GM12878 (cell line): ENCODE data around the gene EPHA2. TPM values are rescaled to one million over a fixed set of nuclear protein-coding genes. Genes with fewer than 3 reads are reported as not detected.

Source experiments
- ATAC-seq: fragments of 200-7000 bp; cut with Tn5 transposase; 3 replicates; pipeline ENCODE4 v1.9.1; 2020; ENCODE audit warnings: mild to moderate bottlenecking, moderate library complexity
- BruUV-seq: library from RNA; stranded (reverse); fragments of 400-500 nt; replicated peaks from 2 replicates; lab custom pipeline; 2021; lab: Mats Ljungman, UMichigan
- CTCF ChIA-PET: fragments of 300-600 bp; sonication (Branson Sonifier 250); formaldehyde crosslinking; extraction: SDS; loops from one replicate; lab custom pipeline; 2021; ENCODE audit warnings: inconsistent platforms; lab: Yijun Ruan, JAX
- POLR2A ChIA-PET: fragments of 350-600 bp; formaldehyde crosslinking; extraction: SDS; loops from one replicate; lab custom pipeline; 2021; ENCODE audit warnings: inconsistent platforms; lab: Charles Lee
- RAD21 ChIA-PET: fragments of 300-600 bp; sonication (Branson Sonifier 250); formaldehyde crosslinking; loops from one replicate; lab custom pipeline; 2023; ENCODE audit warnings: antibody characterized with exemption; ENCODE audit not compliant: unreplicated experiment; lab: Charles Lee
- SMC1A ChIA-PET: fragments of 300-600 bp; sonication (Branson Sonifier 250); formaldehyde crosslinking; loops from one replicate; lab custom pipeline; 2023; ENCODE audit not compliant: unreplicated experiment, uncharacterized antibody; lab: Charles Lee
- DNase-seq: peaks from one replicate; pipeline ENCODE4 v3.0.0-alpha.2; 2011; ENCODE audit warnings: low read depth, low spot score
- FAIRE-seq: peaks from 3 replicates; lab custom pipeline; 2011; peaks lifted over from hg19 to GRCh38; lab: Jason Lieb, UNC
- H2AFZ ChIP-seq: 2 replicates; pipeline ENCODE4 v1.6.0; 2011; ENCODE audit warnings: low read depth, low read length, control low read depth; ENCODE audit not compliant: control insufficient read depth
- H3K27ac ChIP-seq: 2 replicates; pipeline ENCODE4 v1.5.1; 2011; ENCODE audit warnings: control low read depth; ENCODE audit not compliant: control insufficient read depth, insufficient read depth
- H3K27me3 ChIP-seq, 2 experiments: replicated peaks in 1 of 2; 2 replicates each; pipeline versions ENCODE4 v1.6.0 to v1.6.1; 2011; ENCODE audit warnings: low read length in 1 of 2; ENCODE audit not compliant: control insufficient read depth in 2 of 2, insufficient read depth in 2 of 2
- H3K36me3 ChIP-seq, 2 experiments: 2 replicates each; pipeline ENCODE4 v1.5.1; 2011; ENCODE audit warnings: low read length in 1 of 2; ENCODE audit not compliant: control insufficient read depth in 2 of 2, insufficient read depth in 2 of 2
- H3K4me1 ChIP-seq: 2 replicates; pipeline ENCODE4 v1.6.1; 2011; ENCODE audit warnings: mild to moderate bottlenecking, low read length, moderate library complexity, mixed read lengths; ENCODE audit not compliant: control insufficient read depth, insufficient read depth
- H3K4me2 ChIP-seq: 2 replicates; pipeline ENCODE4 v1.6.0; 2011; ENCODE audit warnings: control low read depth; ENCODE audit not compliant: control insufficient read depth, insufficient read depth
- H3K4me3 ChIP-seq: fragments of 200-600 bp; sonication (generic); 2 replicates; pipeline ENCODE4 v1.5.1; 2016
- H3K79me2 ChIP-seq: 2 replicates; pipeline ENCODE4 v1.6.0; 2011; ENCODE audit warnings: low read length; ENCODE audit not compliant: control insufficient read depth, insufficient read depth
- H3K9ac ChIP-seq: 2 replicates; pipeline ENCODE4 v1.8.0; 2011; ENCODE audit warnings: low read length, control low read depth, mixed read lengths; ENCODE audit not compliant: control insufficient read depth, insufficient read depth
- H3K9me3 ChIP-seq: replicated peaks from 3 replicates; pipeline ENCODE4 v1.5.1; 2011; ENCODE audit warnings: mild to moderate bottlenecking, low read length; ENCODE audit not compliant: control insufficient read depth, insufficient read depth
- H4K20me1 ChIP-seq: 2 replicates; pipeline ENCODE4 v1.6.0; 2011; ENCODE audit not compliant: control insufficient read depth, insufficient read depth
- BCL3 ChIP-seq: IDR thresholded peaks from 2 replicates; pipeline ENCODE4 v1.6.1; 2011; ENCODE audit warnings: borderline replicate concordance, low read depth, mild to moderate bottlenecking, moderate library complexity, low read length; ENCODE audit not compliant: insufficient read depth, poor library complexity, severe bottlenecking
- CEBPB ChIP-seq, 2 experiments: fragments of 150-350 bp in 1 of 2; IDR thresholded peaks; 2 replicates each; pipeline ENCODE4 v1.6.1; 2012 to 2014; ENCODE audit warnings: low read depth in 2 of 2, low read length in 2 of 2, borderline replicate concordance in 1 of 2, inconsistent platforms in 1 of 2
- CREB1 ChIP-seq: IDR thresholded peaks from 2 replicates; pipeline ENCODE4 v1.6.1; 2012; ENCODE audit warnings: low read depth, mild to moderate bottlenecking, inconsistent platforms
- FOS ChIP-seq: IDR thresholded peaks from 3 replicates; pipeline ENCODE4 v1.6.1; 2011; ENCODE audit warnings: borderline replicate concordance; ENCODE audit not compliant: insufficient read length; ENCODE audit errors: extremely low read depth
- HDAC2 ChIP-seq: fragments of 200-600 bp; sonication (generic); IDR thresholded peaks from 2 replicates; pipeline ENCODE4 v1.6.1; 2017
- LARP7 ChIP-seq: fragments of 450-650 bp; IDR thresholded peaks from 2 replicates; pipeline ENCODE4 v1.6.1; 2017; ENCODE audit warnings: mild to moderate bottlenecking
- MTA2 ChIP-seq: fragments of 450-650 bp; IDR thresholded peaks from 2 replicates; pipeline ENCODE4 v1.6.1; 2016; ENCODE audit warnings: low read depth, mild to moderate bottlenecking, moderate library complexity
- MTA3 ChIP-seq: IDR thresholded peaks from 2 replicates; pipeline ENCODE4 v1.6.1; 2012; ENCODE audit warnings: low read length, inconsistent platforms, borderline replicate concordance
- PBX3 ChIP-seq: IDR thresholded peaks from 2 replicates; pipeline ENCODE4 v1.6.1; 2011; ENCODE audit warnings: mild to moderate bottlenecking, low read depth, low read length, moderate library complexity; ENCODE audit not compliant: insufficient replicate concordance
- RCOR1 ChIP-seq: conservative IDR thresholded peaks from 2 replicates; pipeline ENCODE4 v1.6.1; 2012; ENCODE audit warnings: low read depth, low read length, improper control_type of control experiment
- SMAD1 ChIP-seq: fragments of 450-650 bp; IDR thresholded peaks from 2 replicates; pipeline ENCODE4 v1.6.1; 2018; ENCODE audit warnings: mild to moderate bottlenecking, low read depth; ENCODE audit not compliant: partially characterized antibody
- SUZ12 ChIP-seq: fragments of 200-600 bp; sonication (generic); IDR thresholded peaks from one replicate; pipeline ENCODE4 v1.6.1; 2018; ENCODE audit warnings: antibody characterized with exemption, mild to moderate bottlenecking; ENCODE audit not compliant: unreplicated experiment
- TBL1XR1 ChIP-seq: IDR thresholded peaks from 2 replicates; pipeline ENCODE4 v1.6.1; 2012; ENCODE audit warnings: low read depth, low read length, improper control_type of control experiment
- TCF7 ChIP-seq: IDR thresholded peaks from 2 replicates; pipeline ENCODE4 v1.6.1; 2014; ENCODE audit warnings: antibody characterized with exemption, borderline replicate concordance
- ZBTB4 ChIP-seq: fragments of 450-650 bp; formaldehyde crosslinking; IDR thresholded peaks from 2 replicates; pipeline ENCODE4 v1.4.0; 2022; ENCODE audit warnings: mild to moderate bottlenecking, moderate library complexity
- ZNF207 ChIP-seq: fragments of 450-650 bp; IDR thresholded peaks from 2 replicates; pipeline ENCODE4 v1.6.1; 2014; ENCODE audit warnings: antibody characterized with exemption, mild to moderate bottlenecking, borderline replicate concordance
- ZNF384 ChIP-seq: IDR thresholded peaks from 2 replicates; pipeline ENCODE4 v1.6.1; 2012; ENCODE audit warnings: low read depth, mild to moderate bottlenecking, low read length, improper control_type of control experiment, borderline replicate concordance
- ZSCAN29 ChIP-seq: fragments of 450-650 bp; IDR thresholded peaks from 2 replicates; pipeline ENCODE4 v1.6.1; 2017; ENCODE audit warnings: mild to moderate bottlenecking, moderate library complexity
- ZZZ3 ChIP-seq: IDR thresholded peaks from 2 replicates; pipeline ENCODE4 v1.6.1; 2011; ENCODE audit warnings: low read depth; ENCODE audit not compliant: control insufficient read depth, insufficient read length
- WGBS: methylation state at CpG from one replicate; pipeline ENCODE4 v1.1.6; 2016; ENCODE audit warnings: low lambda C conversion rate; ENCODE audit not compliant: insufficient replicate concordance, insufficient coverage; ENCODE audit errors: missing lambda C conversion rate; 5-methylcytosine and 5-hydroxymethylcytosine counted together
- in situ Hi-C: fragments of 300-500 bp; cut with MboI; formaldehyde crosslinking; loops from 9 replicates; pipeline ENCODE4 v1.14.3; 2018; ENCODE audit warnings: mixed read lengths
- intact Hi-C: fragments of 100-400 bp; cut with micrococcal nuclease; formaldehyde crosslinking; loops from one replicate; pipeline ENCODE4 v1.14.2; 2022; ENCODE audit not compliant: unreplicated experiment
- polyA plus RNA-seq, 11 experiments: library from polyadenylated mRNA; depleted of rRNA in 4 of 11; unstranded in 6 of 11; stranded (reverse) in 5 of 11; fragments of >200 nt; fragmentation: Nextera tagmentation in 4 of 11; fragmentation: Illumina TruSeq in 1 of 11; extraction: Ambion mirVana in 4 of 11; extraction: Trizol in 1 of 11; gene quantifications; 1 replicate in 1 of 11; 2 replicates in 10 of 11; pipeline versions ENCODE4 v1.2.1 to v1.2.3, GENCODE V29; 2011 to 2016; ENCODE audit warnings: inconsistent platforms in 2 of 11, missing spikeins in 2 of 11, low read depth in 1 of 11
- total RNA-seq, 4 experiments: library from RNA; depleted of rRNA in 3 of 4; stranded (reverse); fragments of >200 nt in 3 of 4; fragmentation: Illumina TruSeq in 1 of 4; extraction: Trizol in 1 of 4; gene quantifications; 2 replicates each; pipeline versions ENCODE4 v1.2.1 to v1.2.3, GENCODE V29; 2013 to 2021

The EPHA2 gene
- total and polyA plus RNA-seq, 10 of the 15 experiments (the other 5 are each of a cell fraction or from before 2014, with no cell fraction given) = 0.04 to 0.51 (median 0.23) TPM; not detected in 2

GRCh38 chr1:16204216-16204615 is 48.3 kb upstream of the EPHA2 start:
- in situ Hi-C loops (no loop called here), intact Hi-C loops (no loop called here)
- no peak overlapping the region for H3K27ac ChIP-seq
- H3K4me1 ChIP-seq = peaks cover 4% of the 10 kb centered on the region; the same call in 1 of the 2 replicates
- CTCF ChIA-PET = interaction anchor here (0.9 to 3.4 kb wide), 8 partner anchors 8 to 165 kb away, joined by 3 to 18 read pairs (median 4); partner anchors contain the start of gene ARHGEF19
- ATAC-seq (no peak), DNase-seq (no peak), FAIRE-seq (no peak)
- H3K9me3 ChIP-seq = no peaks in the 10 kb centered on the region
- 83% methylated on average over 2 of the region's 2 CpGs for WGBS
- no peaks in the 10 kb centered on the region for H3K79me2 ChIP-seq
- no TSS peak for BruUV-seq
- H3K4me3 ChIP-seq = no peak overlapping the region
- SMC1A ChIA-PET = interaction anchor here (0.5 to 0.6 kb wide), 2 partner anchors 18 to 90 kb away, joined by 3 read pairs; no protein-coding TSS in a partner anchor
- no peaks in the 10 kb centered on the region for H4K20me1 ChIP-seq
- H3K36me3 ChIP-seq = no peaks in the 10 kb centered on the region
- no peak overlapping the region for H3K4me2 ChIP-seq
- H2AFZ ChIP-seq = no peak overlapping the region
- RAD21 ChIA-PET = no interaction called here
- TF ChIP-seq ZZZ3 = no peak
- no peak for TF ChIP-seq CREB1
- TF ChIP-seq TBL1XR1 = no peak
- TF ChIP-seq HDAC2 = no peak
- no peak for TF ChIP-seq CEBPB (IDR thresholded peaks at IDR 0.05; ENCODE audit: borderline replicate concordance in 1 of 2, low read depth in 2 of 2, low read length in 2 of 2)
- no peak for TF ChIP-seq FOS
- no peak for TF ChIP-seq MTA3
- TF ChIP-seq SMAD1 = no peak
- no peak for TF ChIP-seq ZSCAN29
- no peak for TF ChIP-seq RCOR1
- no peak for TF ChIP-seq ZNF207
- no peak for TF ChIP-seq ZBTB4 (CRISPR knock-in tag)
- no peak for TF ChIP-seq LARP7
- TF ChIP-seq MTA2 = no peak
- TF ChIP-seq SUZ12 = no peak
- TF ChIP-seq PBX3 = no peak
- no peak for TF ChIP-seq ZNF384
- no peak for TF ChIP-seq TCF7
- no peak for TF ChIP-seq BCL3
- no peaks in the 10 kb centered on the region for H3K27me3 ChIP-seq
- H3K9ac ChIP-seq = no peak overlapping the region
- POLR2A ChIA-PET = interaction anchor here (0.5 to 1.9 kb wide), 2 partner anchors 13 to 151 kb away, joined by 3 to 4 read pairs; no protein-coding TSS in a partner anchor
